HCT116 (cell line): ENCODE measurements around the gene UBE2D2. TPM values are rescaled to one million over a fixed set of nuclear protein-coding genes. Genes with fewer than 3 reads are reported as not detected.

Experiments used
- ATAC-seq: fragments of 200-7000 bp; cut with Tn5 transposase; 2 replicates; pipeline ENCODE4 v1.9.1; 2020; ENCODE audit warnings: mild to moderate bottlenecking, moderate library complexity
- BruUV-seq: library from RNA; stranded (reverse); fragments of 400-500 nt; replicated peaks from 2 replicates; lab custom pipeline; 2021; lab: Mats Ljungman, UMichigan
- CTCF ChIA-PET: fragments of 300-600 bp; sonication (Branson Sonifier 250); formaldehyde crosslinking; loops from one replicate; lab custom pipeline; 2021; ENCODE audit warnings: antibody characterized with exemption; lab: Charles Lee
- POLR2A ChIA-PET: fragments of 300-600, 350-600 bp; sonication (Branson Sonifier 250); formaldehyde crosslinking; loops from one replicate; lab custom pipeline; 2021; ENCODE audit warnings: antibody characterized with exemption; lab: Charles Lee
- RAD21 ChIA-PET, 2 experiments: fragments of 300-600 bp; sonication (Branson Sonifier 250); formaldehyde crosslinking; loops; one replicate each; lab custom pipeline; 2023; ENCODE audit warnings: low total read pairs in 2 of 2; ENCODE audit not compliant: uncharacterized antibody in 2 of 2, unreplicated experiment in 2 of 2, low non-redundant PET in 1 of 2; lab: Charles Lee
- DNase-seq: peaks from one replicate; pipeline ENCODE4 v3.0.0-alpha.2; 2010; ENCODE audit warnings: low read depth, low spot score
- H2AFZ ChIP-seq: fragments of 200-600 bp; shearing (Covaris generic), sonication (generic); 2 replicates; pipeline ENCODE4 v1.6.1; 2017; ENCODE audit warnings: low read depth, mixed run types, mixed read lengths, antibody characterized with exemption, low read length; ENCODE audit not compliant: poor library complexity, severe bottlenecking
- H3K27ac ChIP-seq: 2 replicates; pipeline ENCODE4 v1.5.1; 2012; ENCODE audit warnings: low read depth, low read length
- H3K27me3 ChIP-seq: fragments of 200-600 bp; sonication (generic); 2 replicates; pipeline ENCODE4 v1.6.1; 2016; ENCODE audit warnings: mixed run types, low read length, mixed read lengths; ENCODE audit not compliant: insufficient read depth
- H3K36me3 ChIP-seq, 2 experiments: fragments of 200-500 bp in 1 of 2; fragments of 200-600 bp in 1 of 2; sonication (Bioruptor generic) in 1 of 2; sonication (generic) in 1 of 2; 2 replicates each; pipeline versions ENCODE4 v1.5.1 to v1.6.1; 2014 to 2016; ENCODE audit warnings: low read length in 2 of 2, inconsistent platforms in 1 of 2, mixed read lengths in 1 of 2, mixed run types in 1 of 2; ENCODE audit not compliant: insufficient read depth in 2 of 2, control insufficient read depth in 1 of 2
- H3K4me1 ChIP-seq, 2 experiments: fragments of 200-600 bp in 1 of 2; sonication (generic) in 1 of 2; 2 replicates each; pipeline versions ENCODE4 v1.5.1 to v1.6.1; 2012 to 2017; ENCODE audit warnings: low read length in 2 of 2, inconsistent platforms in 1 of 2, mild to moderate bottlenecking in 1 of 2, mixed read lengths in 1 of 2, mixed run types in 1 of 2, moderate library complexity in 1 of 2; ENCODE audit not compliant: insufficient read depth in 2 of 2, control insufficient read depth in 1 of 2
- H3K4me2 ChIP-seq: fragments of 200-600 bp; sonication (generic); 2 replicates; pipeline ENCODE4 v1.6.1; 2017; ENCODE audit warnings: mixed run types, low read length, mixed read lengths
- H3K4me3 ChIP-seq, 2 experiments: fragments of 200-600 bp in 1 of 2; sonication (generic) in 1 of 2; replicated peaks in 1 of 2; 2 replicates each; pipeline ENCODE4 v1.5.1; 2011 to 2016; ENCODE audit warnings: low read length in 2 of 2, control low read depth in 1 of 2, low read depth in 1 of 2, mild to moderate bottlenecking in 1 of 2, mixed read lengths in 1 of 2, mixed run types in 1 of 2
- H3K79me2 ChIP-seq: fragments of 200-600 bp; sonication (generic); 2 replicates; pipeline ENCODE4 v1.6.1; 2017; ENCODE audit warnings: mild to moderate bottlenecking, mixed run types, low read length, moderate library complexity, mixed read lengths; ENCODE audit not compliant: insufficient read depth
- H3K9ac ChIP-seq: fragments of 200-600 bp; sonication (generic); 2 replicates; pipeline ENCODE4 v1.6.1; 2016; ENCODE audit warnings: low read length, mixed read lengths
- H3K9me2 ChIP-seq: fragments of 200-600 bp; sonication (generic), shearing (Covaris generic); 2 replicates; pipeline ENCODE4 v1.6.1; 2017; ENCODE audit warnings: mixed run types, mild to moderate bottlenecking, moderate library complexity; ENCODE audit not compliant: insufficient read depth
- H3K9me3 ChIP-seq, 2 experiments: fragments of 200-500 bp in 1 of 2; fragments of 200-600 bp in 1 of 2; sonication (Bioruptor generic) in 1 of 2; sonication (generic) in 1 of 2; 2 replicates each; pipeline ENCODE4 v1.6.1; 2014 to 2017; ENCODE audit warnings: low read length in 2 of 2, mixed read lengths in 2 of 2, inconsistent platforms in 1 of 2, low read depth in 1 of 2, mild to moderate bottlenecking in 1 of 2, mixed run types in 1 of 2, moderate library complexity in 1 of 2; ENCODE audit not compliant: control insufficient read depth in 1 of 2, insufficient read depth in 1 of 2
- H4K20me1 ChIP-seq: fragments of 200-600 bp; sonication (generic), shearing (Covaris generic); 2 replicates; pipeline ENCODE4 v1.6.1; 2017; ENCODE audit warnings: mixed run types, mild to moderate bottlenecking, moderate library complexity; ENCODE audit not compliant: insufficient read depth
- CBX3 ChIP-seq: IDR thresholded peaks from 2 replicates; pipeline ENCODE4 v1.6.1; 2012; ENCODE audit warnings: low read depth
- CEBPB ChIP-seq: IDR thresholded peaks from 2 replicates; pipeline ENCODE4 v1.6.1; 2012; ENCODE audit warnings: low read depth
- CTCF ChIP-seq, 3 experiments: fragments of 200-600 bp in 1 of 3; sonication (generic) in 1 of 3; IDR thresholded peaks in 2 of 3; conservative IDR thresholded peaks in 1 of 3; 2 replicates each; pipeline ENCODE4 v1.5.1; 2012 to 2017; ENCODE audit warnings: low read depth in 2 of 3, low read length in 2 of 3, antibody characterized with exemption in 1 of 3, borderline replicate concordance in 1 of 3, control low read depth in 1 of 3, mild to moderate bottlenecking in 1 of 3, mixed read lengths in 1 of 3, mixed run types in 1 of 3, moderate library complexity in 1 of 3; ENCODE audit not compliant: insufficient read depth in 1 of 3
- EGR1 ChIP-seq: IDR thresholded peaks from 2 replicates; pipeline ENCODE4 v1.6.1; 2012; ENCODE audit warnings: low read depth
- ELF1 ChIP-seq: IDR thresholded peaks from 2 replicates; pipeline ENCODE4 v1.6.1; 2012; ENCODE audit warnings: low read depth, borderline replicate concordance
- EZH2phosphoT487 ChIP-seq: fragments of 200-600 bp; IDR thresholded peaks from 2 replicates; pipeline ENCODE4 v1.6.1; 2018; ENCODE audit warnings: antibody characterized with exemption, borderline replicate concordance
- FOSL1 ChIP-seq: IDR thresholded peaks from 2 replicates; pipeline ENCODE4 v1.6.1; 2012; ENCODE audit warnings: low read depth
- JUND ChIP-seq: IDR thresholded peaks from 2 replicates; pipeline ENCODE4 v1.6.1; 2012
- MAX ChIP-seq: IDR thresholded peaks from 2 replicates; pipeline ENCODE4 v1.6.1; 2012
- POLR2A ChIP-seq: IDR thresholded peaks from 2 replicates; pipeline ENCODE4 v1.7.0; 2011; ENCODE audit warnings: borderline replicate concordance; ENCODE audit not compliant: insufficient read depth, insufficient read length; ENCODE audit errors: extremely low read depth
- POLR2AphosphoS5 ChIP-seq: IDR thresholded peaks from 2 replicates; pipeline ENCODE4 v1.6.1; 2011; ENCODE audit warnings: mild to moderate bottlenecking, low read depth, low read length, moderate library complexity
- RAD21 ChIP-seq: IDR thresholded peaks from 2 replicates; pipeline ENCODE4 v1.6.1; 2012; ENCODE audit warnings: low read depth, mild to moderate bottlenecking
- REST ChIP-seq: IDR thresholded peaks from 2 replicates; pipeline ENCODE4 v1.6.1; 2012; ENCODE audit warnings: low read depth
- SIN3A ChIP-seq: IDR thresholded peaks from 2 replicates; pipeline ENCODE4 v1.6.1; 2012; ENCODE audit warnings: low read depth
- SP1 ChIP-seq: IDR thresholded peaks from 2 replicates; pipeline ENCODE4 v1.6.1; 2012; ENCODE audit warnings: low read depth
- TCF7L2 ChIP-seq: IDR thresholded peaks from 2 replicates; pipeline ENCODE4 v1.7.0; 2011; ENCODE audit warnings: borderline replicate concordance, inconsistent platforms; ENCODE audit not compliant: insufficient read depth, insufficient read length; ENCODE audit errors: extremely low read depth
- YY1 ChIP-seq: IDR thresholded peaks from 2 replicates; pipeline ENCODE4 v1.6.1; 2011; ENCODE audit warnings: low read length, low read depth, moderate library complexity, mild to moderate bottlenecking; ENCODE audit not compliant: insufficient replicate concordance; ENCODE audit errors: extremely low read depth
- ZFX ChIP-seq: fragments of 450-650 bp; IDR thresholded peaks from 2 replicates; pipeline ENCODE4 v1.6.1; 2017
- ZNF274 ChIP-seq: fragments of 200-500 bp; sonication (Bioruptor generic); IDR thresholded peaks from 2 replicates; pipeline ENCODE4 v1.6.1; 2014; ENCODE audit warnings: mild to moderate bottlenecking, low read depth, low read length, inconsistent platforms
- intact Hi-C: fragments of 100-400 bp; cut with micrococcal nuclease; formaldehyde crosslinking; loops from 2 replicates; pipeline ENCODE4 v1.10.0; 2022
- total RNA-seq: library from RNA; stranded (reverse); gene quantifications from one replicate; pipeline ENCODE4 v1.2.1, GENCODE V29; 2021; ENCODE audit not compliant: unreplicated experiment

The UBE2D2 gene
- total RNA-seq, 1 experiment from 2014 or later = 140 TPM

- Histone ChIP-seq H3K27me3 (no peaks in the 10 kb centered on the region), H3K4me1 (peaks cover 59 to 71% of the 10 kb centered on the region in 2 experiments), H3K79me2 (peaks cover 69% of the 10 kb centered on the region), H4K20me1 (peaks cover 6% of the 10 kb centered on the region; the same call in 1 of the 2 replicates), H3K9ac (peak overlapping the region; percentile 40), H2AFZ (no peak overlapping the region), H3K4me3 (peak overlapping the region; percentile 1 to 25; a peak in 2 of 4 replicates), H3K4me2 (peak overlapping the region; percentile 84), H3K9me2 (no peaks in the 10 kb centered on the region)
- CTCF ChIA-PET = interaction anchor here (1.3 kb wide), 1 partner anchor 15 kb away, joined by 3 read pairs; no protein-coding TSS in a partner anchor
- intact Hi-C loops = no loop called here
- no TSS peak for BruUV-seq
- no peak for TF ChIP-seq RAD21
- no peak for TF ChIP-seq SP1
- no peak for TF ChIP-seq CTCF (IDR thresholded peaks at IDR 0.05 in 2 of 3, conservative IDR thresholded peaks at IDR 0.05 in 1 of 3; ENCODE audit: borderline replicate concordance in 1 of 3, insufficient read depth in 1 of 3, low read depth in 2 of 3, low read length in 2 of 3)
- no peak for TF ChIP-seq YY1
- TF ChIP-seq ZFX = no peak
- TF ChIP-seq MAX = no peak
- no peak for TF ChIP-seq FOSL1
- TF ChIP-seq JUND = no peak
- TF ChIP-seq ELF1 = no peak
- no peak for TF ChIP-seq POLR2AphosphoS5
- TF ChIP-seq EGR1 = no peak
- no peak for TF ChIP-seq REST
- TF ChIP-seq SIN3A = no peak
- TF ChIP-seq EZH2phosphoT487 = no peak
- TF ChIP-seq CEBPB = no peak
- no peak for TF ChIP-seq CBX3
- no peak for TF ChIP-seq POLR2A
- no peak for TF ChIP-seq TCF7L2
- no peak for TF ChIP-seq ZNF274
- TF ChIP-seq, all 23 proteins: peak for 0
- Histone ChIP-seq H3K9me3 (no peaks in the 10 kb centered on the region), H3K27ac (peak overlapping the region; percentile 88), H3K36me3 (no peaks in the 10 kb centered on the region)
- DNase-seq = no peak
- POLR2A ChIA-PET = interaction anchor here (3.9 kb wide), 1 partner anchor 13 kb away, joined by 62 read pairs; no protein-coding TSS in a partner anchor
- RAD21 ChIA-PET = no interaction called here
- ATAC-seq = no peak
These were observed 89.5 kb downstream of the UBE2D2 start for GRCh38 chr5:139650689-139651042.
